ENCODE measurements around the gene SLC12A3. TPM values are rescaled to one million over a fixed set of nuclear protein-coding genes. Genes with fewer than 3 reads are reported as not detected.

Gene SLC12A3
- total RNA-seq, 4 donors from 2014 or later, result 0.14 TPM; not detected in 3

- DNase-seq, result no peak
- intact Hi-C loops (cut with DNase I; ENCODE audit: low total_unique reads), result no loop called here
- no peak for TF ChIP-seq POLR2A (IDR thresholded peaks at IDR 0.05)
- TF ChIP-seq CTCF (IDR thresholded peaks at IDR 0.05), result no peak
- H3K4me1 ChIP-seq, result no peaks in the 10 kb centered on the region
- H3K27ac ChIP-seq, result no peak overlapping the region
- no peak overlapping the region for H3K4me3 ChIP-seq
- H3K27me3 ChIP-seq, result no peaks in the 10 kb centered on the region
- H3K9me3 ChIP-seq, result no peaks in the 10 kb centered on the region
- no peaks in the 10 kb centered on the region for H3K36me3 ChIP-seq
Measured at GRCh38 chr16:56938664-56939513, 73.9 kb downstream of the SLC12A3 start.

GRCh38 chr16:56939801-56940200 is 74.8 kb downstream of the SLC12A3 start:
- DNase-seq, result no peak
- intact Hi-C loops (cut with DNase I; ENCODE audit: low total_unique reads), result no loop called here
- Histone ChIP-seq H3K36me3 (no peaks in the 10 kb centered on the region), H3K9me3 (no peaks in the 10 kb centered on the region), H3K27ac (no peak overlapping the region), H3K4me1 (no peaks in the 10 kb centered on the region), H3K27me3 (no peaks in the 10 kb centered on the region), H3K4me3 (no peak overlapping the region)
- no peak for TF ChIP-seq POLR2A (IDR thresholded peaks at IDR 0.05)
- TF ChIP-seq CTCF (IDR thresholded peaks at IDR 0.05), result no peak

DNA sequence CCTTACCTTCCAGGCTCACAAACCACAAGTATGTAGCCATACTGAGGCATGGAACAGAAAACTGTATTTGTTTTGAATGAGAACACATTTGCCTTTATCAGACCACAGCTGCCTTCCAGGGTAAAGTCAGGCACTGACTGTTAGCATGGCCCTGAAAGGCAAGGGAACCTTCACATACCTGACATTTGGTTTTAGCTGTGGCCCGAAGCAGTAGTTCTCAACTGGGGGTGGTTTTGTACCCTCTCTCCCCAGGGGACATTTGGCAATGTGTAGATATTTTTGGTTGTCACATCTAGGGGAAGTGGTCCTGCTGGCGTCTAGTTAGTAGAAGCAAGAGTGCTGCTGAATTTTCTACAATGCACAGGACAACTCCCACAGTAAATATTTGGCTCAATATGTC is 76.1 kb downstream of the SLC12A3 start:
- H3K27ac ChIP-seq, result no peak overlapping the region
- intact Hi-C loops (cut with DNase I; ENCODE audit: low total_unique reads), result no loop called here
- no peak for TF ChIP-seq POLR2A (IDR thresholded peaks at IDR 0.05)
- no peak for TF ChIP-seq CTCF (IDR thresholded peaks at IDR 0.05)

GRCh38 chr16:56941856-56942331 is 76.9 kb downstream of the SLC12A3 start:
- intact Hi-C loops (cut with DNase I; ENCODE audit: low total_unique reads), result no loop called here
- H3K27me3 ChIP-seq, result no peaks in the 10 kb centered on the region
- no peaks in the 10 kb centered on the region for H3K36me3 ChIP-seq
- no peak for DNase-seq
- no peak for TF ChIP-seq CTCF (IDR thresholded peaks at IDR 0.05)
- no peaks in the 10 kb centered on the region for H3K9me3 ChIP-seq
- H3K4me1 ChIP-seq, result no peaks in the 10 kb centered on the region
- no peak overlapping the region for H3K27ac ChIP-seq
- H3K4me3 ChIP-seq, result no peak overlapping the region

More for the DNA sequence above, 76.1 kb downstream of the SLC12A3 start:
- no peaks in the 10 kb centered on the region for H3K36me3 ChIP-seq
- no peak for DNase-seq
- H3K9me3 ChIP-seq, result no peaks in the 10 kb centered on the region
- H3K4me3 ChIP-seq, result no peak overlapping the region
- no peaks in the 10 kb centered on the region for H3K4me1 ChIP-seq
- no peaks in the 10 kb centered on the region for H3K27me3 ChIP-seq

DNA sequence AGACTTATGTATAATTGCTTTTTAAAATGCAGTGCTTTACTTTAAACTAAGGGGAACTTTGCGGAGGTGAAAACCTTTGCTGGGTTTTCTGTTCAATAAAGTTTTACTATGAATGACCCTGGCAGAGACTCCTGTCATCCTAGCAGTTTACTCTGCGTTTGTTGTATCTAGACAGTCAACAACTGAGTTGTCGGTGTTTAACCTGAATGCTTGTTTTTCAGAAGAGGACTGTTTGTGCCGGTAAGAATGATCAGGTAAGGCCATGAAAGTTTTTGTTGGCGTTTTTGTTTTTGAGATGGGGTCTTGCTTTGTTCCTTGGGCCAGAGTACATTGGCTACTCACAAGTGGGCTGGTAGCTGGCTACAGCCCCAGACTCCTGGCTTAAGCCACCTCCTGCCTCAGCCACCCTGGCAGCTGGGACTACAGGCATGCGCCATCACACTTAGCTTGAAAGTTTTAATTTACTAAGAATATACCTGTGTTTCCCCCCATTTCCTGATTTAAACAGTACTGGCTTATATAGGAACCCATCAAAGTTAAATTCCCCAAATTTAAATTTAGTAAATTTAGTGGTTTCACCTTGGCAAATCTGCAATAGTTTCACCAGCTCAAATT is 78.9 kb downstream of the SLC12A3 start:
- Histone ChIP-seq H3K36me3 (no peaks in the 10 kb centered on the region), H3K9me3 (no peaks in the 10 kb centered on the region), H3K27ac (no peak overlapping the region), H3K4me3 (no peak overlapping the region), H3K4me1 (no peaks in the 10 kb centered on the region), H3K27me3 (no peaks in the 10 kb centered on the region)
- intact Hi-C loops (cut with DNase I; ENCODE audit: low total_unique reads), result no loop called here
- DNase-seq, result no peak
- no peak for TF ChIP-seq POLR2A (IDR thresholded peaks at IDR 0.05)
- no peak for TF ChIP-seq CTCF (IDR thresholded peaks at IDR 0.05)
